GM19463 (cell line): ENCODE measurements around the gene CEP350.
"Not testable (repeated sequence)": the region's sequence is repeated elsewhere in the genome, so short reads cannot be mapped to it uniquely, and the experiment has no call there.

Experiments used
- ATAC-seq: cut with Tn5 transposase; IDR thresholded peaks from one replicate; pipeline ENCODE4 v1.9.1; 2021; ENCODE audit warnings: mild to moderate bottlenecking, moderate library complexity; ENCODE audit not compliant: unreplicated experiment

Gene CEP350

GRCh38 chr1:179938752-179939151, 15.9 kb upstream of the CEP350 start:
- ATAC-seq: no peak

GRCh38 chr1:179939941-179940340, 14.7 kb upstream of the CEP350 start:
- ATAC-seq: no peak

- ATAC-seq: no peak
These were observed 13.2 kb upstream of the CEP350 start for GRCh38 chr1:179941454-179941853.

GRCh38 chr1:179950651-179951050, 4.0 kb upstream of the CEP350 start:
- no peak for ATAC-seq

- ATAC-seq: no peak
These were observed 3.0 kb upstream of the CEP350 start for GRCh38 chr1:179951383-179952144.

GRCh38 chr1:179952186-179952585, 2.4 kb upstream of the CEP350 start:
- no peak for ATAC-seq

GRCh38 chr1:179953974-179954492, 577 bp upstream of the CEP350 start:
- ATAC-seq: no peak

DNA sequence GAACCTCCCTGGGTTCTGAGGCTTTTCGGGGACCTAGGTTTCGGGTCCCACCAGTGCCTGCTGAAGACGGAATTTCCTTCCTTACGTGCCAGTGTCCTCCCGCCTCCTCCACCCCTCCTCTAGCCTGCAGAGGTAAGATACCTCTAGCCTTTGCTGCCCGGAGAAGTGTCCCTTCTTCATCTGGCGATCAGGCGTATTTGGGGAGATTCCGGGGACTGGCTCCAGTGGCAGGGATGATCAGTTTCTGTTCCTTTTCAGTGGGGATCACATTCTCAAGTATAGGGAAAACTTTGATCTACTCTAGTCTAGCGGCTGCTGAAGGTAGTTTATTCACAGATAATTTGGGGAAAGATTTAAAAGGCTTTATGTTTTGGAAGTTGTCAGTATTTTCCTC, 674 bp downstream of the CEP350 start:
- peak; percentile 2 for ATAC-seq

DNA sequence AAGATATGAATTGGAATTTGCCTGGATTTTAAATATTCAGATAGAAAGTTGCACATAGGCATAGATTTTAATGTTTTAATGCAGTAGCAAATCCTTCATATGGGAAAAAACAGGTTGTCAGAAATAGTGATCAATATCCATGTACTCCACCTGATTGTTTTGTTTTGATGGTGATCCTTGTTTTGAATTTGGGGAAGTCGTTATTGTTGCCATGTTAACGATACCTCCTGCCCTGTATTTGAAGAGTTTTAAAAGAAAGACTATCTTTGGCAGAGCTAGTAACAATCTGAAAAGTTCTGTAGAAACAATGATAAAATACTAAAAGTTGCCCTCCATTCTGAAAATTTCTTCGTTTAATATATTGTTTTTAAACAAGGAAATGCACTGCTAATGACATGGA, 1.1 kb downstream of the CEP350 start:
- no peak for ATAC-seq

- ATAC-seq: no peak
These were observed 3.7 kb downstream of the CEP350 start for GRCh38 chr1:179958359-179958758.

GRCh38 chr1:179962168-179962567, 7.6 kb downstream of the CEP350 start:
- ATAC-seq: not testable (repeated sequence)

DNA sequence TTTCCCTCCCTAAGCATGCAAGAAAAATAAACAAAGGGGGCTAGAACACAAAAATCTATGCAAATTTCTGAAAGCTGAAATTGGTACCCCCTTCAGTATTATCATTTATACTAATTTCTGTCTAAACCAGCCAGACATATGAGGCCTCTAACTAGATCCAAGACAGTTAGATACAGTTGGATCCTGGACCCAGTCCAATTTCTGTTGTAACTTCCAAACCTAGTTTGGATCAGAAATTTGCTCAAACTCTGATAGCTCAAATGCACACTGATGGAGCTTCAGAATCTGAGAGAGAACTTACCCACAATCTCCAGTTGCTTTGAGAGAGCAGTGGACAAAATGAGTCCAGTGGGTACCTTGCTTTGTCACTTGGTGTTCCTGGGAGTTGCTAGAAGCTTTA, 11.9 kb downstream of the CEP350 start:
- no peak for ATAC-seq

- ATAC-seq: no peak
These were observed 13.8 kb downstream of the CEP350 start for GRCh38 chr1:179968284-179968993.

GRCh38 chr1:179968994-179969919, 14.6 kb downstream of the CEP350 start:
- no peak for ATAC-seq

DNA sequence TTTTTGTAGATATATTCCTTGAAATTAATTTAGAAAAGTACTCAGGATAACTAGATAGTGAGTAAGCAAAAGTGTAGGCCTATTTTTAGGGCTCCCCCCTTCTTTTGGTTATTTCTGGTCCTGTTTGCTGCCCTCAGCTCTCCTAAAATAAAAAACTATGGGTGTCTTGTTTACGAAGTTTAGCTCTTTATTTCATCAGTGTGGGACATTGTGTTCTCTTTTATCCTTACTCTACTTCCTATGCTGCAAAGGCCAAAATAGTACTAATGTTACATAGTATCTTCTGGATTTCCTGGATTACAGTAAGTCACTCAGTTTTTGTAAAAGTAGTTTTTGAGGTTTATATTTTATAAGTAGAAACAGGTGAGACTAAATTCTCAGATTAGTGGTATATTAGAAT, 15.4 kb downstream of the CEP350 start:
- no peak for ATAC-seq

GRCh38 chr1:179971563-179972496, 17.2 kb downstream of the CEP350 start:
- ATAC-seq: no peak

DNA sequence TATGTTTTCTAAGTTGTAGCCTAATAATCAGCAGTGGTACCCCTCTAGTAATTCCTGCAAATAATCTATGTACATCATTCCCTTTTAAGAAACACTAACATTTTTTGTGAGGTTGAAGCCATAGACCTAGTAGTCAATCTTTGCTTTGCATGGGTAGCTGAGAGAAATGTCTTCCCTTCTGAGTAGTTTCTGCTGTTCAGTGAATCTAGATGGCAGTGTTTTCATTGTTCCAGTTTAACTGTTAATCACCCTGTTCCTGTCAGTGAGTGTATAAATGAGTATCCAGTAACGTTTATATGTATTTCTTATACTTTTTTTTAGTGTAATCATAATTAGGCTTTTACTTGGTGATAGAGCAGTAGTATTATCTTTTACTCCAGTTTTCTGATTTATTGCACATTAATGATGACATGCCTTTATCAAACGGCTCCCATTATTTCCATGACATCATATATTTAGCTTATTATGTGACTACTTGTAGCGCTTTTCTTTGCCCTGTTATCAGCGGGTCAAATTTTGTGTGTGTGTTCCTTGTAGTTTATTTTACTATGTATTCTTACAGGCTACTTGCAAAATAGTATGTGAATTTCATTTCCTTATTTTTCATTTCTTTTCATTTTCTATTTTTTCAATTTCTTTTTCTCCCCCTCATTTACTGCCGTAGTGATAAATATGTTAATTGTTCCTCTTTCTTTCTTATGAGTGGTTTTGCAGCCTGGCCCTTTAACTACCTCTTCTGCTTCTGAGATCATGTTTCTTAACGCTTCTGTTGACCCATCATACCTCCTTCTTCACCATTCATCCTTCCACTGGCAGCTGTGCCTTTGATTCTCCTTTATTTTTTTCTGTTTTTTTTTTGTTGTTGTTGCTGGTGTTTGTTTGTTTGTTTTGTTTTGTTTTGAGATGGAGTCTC, 18.8 kb downstream of the CEP350 start:
- ATAC-seq: no peak

GRCh38 chr1:179976970-179977651, 22.5 kb downstream of the CEP350 start:
- no peak for ATAC-seq
